Stimulated activated CD8-positive, alpha-beta memory T cell treated with anti-CD3 and anti-CD28 coated beads, Interleukin-15, amount 100 ng/mL, for 4 hours (primary cell): ENCODE data around the gene SORCS3.

Source experiments
- DNase-seq, 2 donors: peaks; one replicate each; pipeline ENCODE4 v3.0.0-alpha.2; 2020; ENCODE audit warnings: low read depth in 2 of 2

SORCS3 gene

DNA sequence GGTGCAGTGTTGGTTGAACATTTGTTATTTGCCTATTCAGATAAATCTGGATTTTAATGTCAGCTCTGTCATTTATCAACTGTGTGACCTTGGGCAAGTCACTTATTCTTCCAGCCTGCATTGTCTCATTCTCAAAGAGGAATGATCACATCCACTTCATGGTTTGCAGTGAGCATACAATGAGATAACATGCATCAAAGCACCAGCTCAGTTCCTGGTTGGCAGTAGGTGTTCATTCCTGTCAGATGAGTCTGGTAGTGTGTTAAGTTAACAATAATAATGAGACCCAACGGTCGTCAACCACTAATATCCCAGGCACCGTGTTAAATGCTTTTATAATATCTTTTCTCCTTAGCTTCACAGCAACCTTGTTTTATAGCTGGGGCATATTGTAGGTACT is 137.3 kb downstream of the SORCS3 start:
- DNase-seq: no peak

- DNase-seq: no peak
Measured at GRCh38 chr10:104779701-104780100, 138.6 kb downstream of the SORCS3 start.

- no peak for DNase-seq
Measured at GRCh38 chr10:104780165-104780564, 139.1 kb downstream of the SORCS3 start.

DNA sequence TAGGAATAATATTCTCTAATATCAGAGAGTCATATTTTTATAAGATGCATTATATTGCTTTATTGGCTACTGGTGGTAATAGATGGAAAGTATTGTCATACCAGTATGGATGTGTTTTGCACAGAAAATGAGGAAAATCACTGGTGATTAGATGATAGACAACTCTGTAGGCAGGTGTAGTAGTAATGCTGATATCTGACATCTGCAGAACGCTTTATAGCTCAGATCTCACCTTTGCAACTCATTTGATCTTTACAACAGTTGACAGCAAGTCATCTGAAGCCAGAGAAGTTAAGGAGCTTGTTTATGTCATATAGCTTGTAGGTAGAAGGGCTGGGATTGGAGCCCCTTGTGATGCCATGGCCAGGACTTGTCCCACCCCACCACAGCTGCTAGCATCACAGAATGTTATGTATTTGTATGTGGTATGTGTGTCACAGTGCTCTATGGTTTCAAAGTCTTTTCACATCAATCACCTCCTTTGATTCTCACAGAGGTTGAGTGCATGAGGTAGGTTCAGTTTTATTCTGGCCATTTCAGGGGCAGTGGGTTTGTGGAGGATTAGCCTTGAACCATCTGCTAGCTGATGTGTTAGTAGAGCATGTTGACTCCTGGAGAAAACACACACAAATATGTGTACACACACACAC is 140.0 kb downstream of the SORCS3 start:
- no peak for DNase-seq

- DNase-seq: no peak
Measured at GRCh38 chr10:104784452-104784851, 143.4 kb downstream of the SORCS3 start.

DNA sequence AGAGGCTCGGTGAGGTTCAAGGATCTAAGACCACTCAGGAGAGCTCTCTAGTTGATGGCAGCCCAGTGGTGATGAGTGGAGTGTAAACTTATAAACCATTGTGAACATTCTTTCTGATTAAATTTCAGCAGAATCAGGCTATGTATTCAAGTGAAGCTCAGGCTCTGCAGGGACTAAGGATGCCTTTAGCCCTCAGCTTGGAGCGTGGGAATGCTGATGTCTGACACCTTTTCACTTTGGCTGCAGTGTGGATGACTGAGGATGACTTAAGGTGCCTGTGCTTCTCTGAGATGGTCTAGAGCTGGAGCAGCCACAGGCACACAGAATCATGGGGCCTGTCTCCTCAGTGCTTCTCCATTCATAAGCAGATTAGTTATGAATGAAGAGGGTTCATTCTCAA is 150.4 kb downstream of the SORCS3 start:
- no peak for DNase-seq

DNA sequence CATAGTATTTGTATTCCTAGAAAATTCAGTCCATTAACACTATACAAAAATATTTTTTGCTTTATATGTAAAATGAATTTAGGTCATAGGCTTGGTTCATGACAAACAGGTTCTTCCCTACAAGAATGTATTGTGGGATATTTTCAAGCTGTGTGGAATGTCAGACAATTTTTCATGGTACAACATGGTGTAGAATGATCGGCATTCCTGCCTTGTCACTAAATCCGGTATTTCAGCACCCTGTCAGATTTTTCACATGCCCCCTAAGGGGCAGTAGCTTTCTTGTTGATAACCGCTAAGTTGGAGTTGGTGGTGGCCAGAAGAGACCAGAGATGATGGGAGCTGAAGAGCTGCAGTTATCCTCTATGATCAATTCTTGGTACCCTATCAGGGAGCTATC is 154.3 kb downstream of the SORCS3 start:
- DNase-seq: no peak

- DNase-seq: no peak
Measured at GRCh38 chr10:104796823-104797222, 155.7 kb downstream of the SORCS3 start.

DNA sequence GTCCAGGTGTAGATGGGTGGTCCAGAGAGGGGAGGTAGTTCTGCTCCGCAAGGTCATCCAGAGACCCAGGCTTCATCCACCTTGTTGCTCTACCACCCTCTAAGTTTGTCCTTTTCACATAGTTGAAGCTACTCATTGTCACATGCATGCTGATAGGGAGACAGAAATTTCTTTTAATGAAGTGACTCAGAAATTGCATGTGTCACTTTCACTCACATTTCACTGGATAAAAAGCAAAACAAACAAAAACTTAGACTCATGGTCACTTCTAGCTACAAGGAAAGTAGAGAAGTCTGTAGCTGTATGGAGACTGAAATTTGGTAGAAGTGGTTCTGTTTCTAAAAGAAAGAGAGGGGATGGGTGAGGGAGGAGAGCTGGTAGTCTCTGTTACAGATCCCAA is 161.9 kb downstream of the SORCS3 start:
- DNase-seq: no peak

GRCh38 chr10:104804880-104805279 is 163.8 kb downstream of the SORCS3 start:
- DNase-seq: no peak

GRCh38 chr10:104806801-104807200 is 165.7 kb downstream of the SORCS3 start:
- no peak for DNase-seq

DNA sequence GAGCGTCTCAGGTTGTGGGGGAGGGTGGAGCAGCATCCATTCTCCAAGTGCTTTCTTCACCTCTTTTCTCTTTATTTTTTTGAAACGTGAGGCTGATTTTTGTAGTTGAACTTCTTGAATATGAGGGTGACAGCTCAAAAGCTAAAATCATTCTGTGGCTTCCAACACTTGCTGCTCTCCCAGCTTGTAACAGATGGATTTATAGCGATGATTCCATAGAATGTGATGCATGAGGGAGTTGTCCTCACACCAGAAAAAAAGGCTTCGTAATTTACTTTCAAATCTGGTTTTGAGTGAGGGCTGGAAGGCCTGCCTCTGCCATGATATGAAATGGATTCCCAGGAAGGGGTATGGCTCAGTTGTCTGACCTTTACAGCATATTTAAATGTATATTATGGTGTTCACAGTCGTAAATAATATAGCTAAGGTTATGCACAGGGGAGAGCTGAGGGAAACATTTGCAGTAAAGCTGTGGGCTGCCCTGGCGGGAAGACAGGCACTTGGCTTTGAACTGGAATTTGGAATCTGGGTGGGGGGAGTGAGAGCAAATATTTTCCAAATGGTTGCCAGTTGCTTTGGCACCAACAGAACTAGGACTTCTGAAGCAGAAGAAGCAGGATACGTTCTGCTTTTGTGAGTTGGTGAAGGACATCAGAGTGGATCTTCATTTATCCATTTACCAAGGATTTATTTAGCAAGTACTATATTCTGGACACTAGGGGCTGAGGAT is 166.7 kb downstream of the SORCS3 start:
- no peak for DNase-seq

GRCh38 chr10:104809288-104810090 is 168.4 kb downstream of the SORCS3 start:
- DNase-seq: no peak

DNA sequence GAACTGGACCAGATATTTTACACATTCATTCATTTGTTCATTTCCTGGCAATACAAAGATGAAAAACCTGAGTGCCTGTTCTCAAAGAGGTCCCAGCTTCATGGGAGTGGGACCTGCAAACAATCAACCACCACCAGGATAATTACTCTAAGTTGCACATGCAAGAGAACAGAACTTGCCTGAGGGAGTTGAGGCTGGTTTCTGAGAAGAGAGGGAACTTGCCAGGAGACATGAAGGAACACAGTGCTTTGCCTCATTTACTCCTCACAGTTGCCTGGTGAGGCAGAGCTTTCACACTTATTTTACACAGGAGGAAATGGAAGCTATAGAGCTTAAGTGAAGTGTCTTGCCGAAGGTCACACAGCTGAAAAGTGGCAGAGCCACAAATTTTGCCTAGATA is 170.1 kb downstream of the SORCS3 start:
- DNase-seq: no peak

GRCh38 chr10:104816501-104816900 is 175.4 kb downstream of the SORCS3 start:
- DNase-seq: no peak

DNA sequence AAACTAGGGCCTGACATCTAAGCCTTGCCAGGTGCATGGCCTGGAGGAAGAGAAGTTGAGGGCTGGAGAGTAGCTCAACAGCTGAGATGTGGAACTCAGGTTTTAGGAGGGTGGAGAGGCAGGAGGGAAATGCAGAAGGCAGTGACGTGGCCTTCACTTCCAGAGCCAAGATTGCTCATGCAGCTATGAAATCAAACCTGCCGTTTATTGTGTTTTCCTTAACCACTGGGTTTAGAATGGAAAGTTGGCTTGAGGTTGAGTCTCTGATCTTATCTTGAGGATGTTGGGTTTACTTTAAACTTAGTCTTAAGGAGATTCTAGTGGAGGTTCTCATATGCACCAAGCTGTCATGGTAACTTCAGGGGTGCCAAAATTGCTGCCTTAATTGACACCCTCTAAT is 178.6 kb downstream of the SORCS3 start:
- DNase-seq: no peak

GRCh38 chr10:104822088-104822487 is 181.0 kb downstream of the SORCS3 start:
- DNase-seq: no peak

DNA sequence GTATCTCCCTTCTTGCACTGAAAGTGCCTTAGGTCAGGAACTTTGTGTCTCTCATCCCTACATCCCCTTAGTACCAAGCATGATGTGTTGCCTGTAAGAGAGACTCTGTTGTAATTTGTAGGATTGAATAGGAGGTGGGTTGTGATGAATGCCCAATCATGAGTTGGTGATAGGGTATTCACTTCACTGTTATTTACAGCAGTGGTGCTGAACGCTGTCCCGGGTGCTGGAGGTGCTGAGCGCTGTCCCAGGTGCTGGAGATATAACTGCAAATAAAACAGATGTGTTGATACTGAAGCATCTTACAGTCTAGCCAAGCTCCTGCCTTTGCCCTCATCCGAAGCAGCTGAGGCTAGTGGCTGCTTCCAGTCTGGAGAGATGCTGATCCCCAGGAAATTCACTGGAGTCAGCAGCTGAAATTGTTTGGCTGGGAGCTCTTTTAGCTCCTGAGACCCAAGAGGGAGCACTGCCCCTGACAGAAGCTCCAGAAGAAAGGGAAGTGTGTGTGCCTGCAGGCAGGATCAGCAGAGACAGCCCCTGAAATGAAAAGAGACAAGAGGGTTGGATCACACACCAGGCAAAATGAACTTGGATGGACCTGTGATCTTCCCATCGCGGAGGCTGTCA is 183.4 kb downstream of the SORCS3 start:
- no peak for DNase-seq

GRCh38 chr10:104831272-104831671 is 190.2 kb downstream of the SORCS3 start:
- DNase-seq: no peak

- DNase-seq: no peak
Measured at GRCh38 chr10:104834580-104834979, 193.5 kb downstream of the SORCS3 start.

DNA sequence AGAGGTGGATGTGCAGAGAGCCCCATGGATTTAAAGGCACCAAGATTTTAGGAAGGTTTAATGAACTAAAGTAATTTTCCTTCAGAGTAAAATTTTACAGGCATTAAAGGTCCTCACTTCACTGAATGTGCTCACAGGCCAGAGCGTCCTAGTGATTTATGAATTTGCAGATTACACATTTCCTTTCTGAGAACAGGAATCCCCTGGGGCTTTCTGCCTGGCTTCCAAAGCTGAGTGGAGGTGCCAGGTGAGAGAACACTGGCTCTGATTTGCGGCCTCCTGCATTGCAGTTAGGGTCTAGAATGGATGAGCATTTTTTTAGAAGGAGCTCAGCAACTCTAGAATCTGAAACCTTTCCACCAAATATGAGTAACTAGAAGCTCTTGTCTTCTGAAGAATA is 194.3 kb downstream of the SORCS3 start:
- DNase-seq: no peak

DNA sequence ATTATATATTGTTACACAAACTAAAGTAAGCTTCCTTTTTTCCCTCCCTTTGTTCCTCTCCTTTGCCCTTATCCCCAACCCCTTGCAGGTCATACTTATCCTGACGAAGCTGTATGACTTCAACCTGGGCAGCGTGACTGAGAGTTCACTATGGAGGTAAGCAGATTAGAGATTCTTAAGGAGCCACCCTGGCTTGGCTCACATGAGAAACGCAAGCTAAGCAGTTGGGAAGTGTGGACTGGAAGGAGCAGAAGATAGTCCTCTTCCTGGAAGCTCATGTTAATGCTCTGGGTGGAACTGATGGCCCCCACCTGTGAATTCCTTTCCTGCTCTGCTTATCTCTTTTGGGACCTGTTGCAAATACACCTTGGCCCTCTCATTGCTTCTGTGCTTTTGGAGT is 201.6 kb downstream of the SORCS3 start:
- DNase-seq: no peak
